ENCODE data around the gene FSTL4.

- TF ChIP-seq CTCF (IDR thresholded peaks at IDR 0.05) (no peak), POLR2A (IDR thresholded peaks at IDR 0.05) (no peak)
Observed at GRCh38 chr5:133618141-133618540, 5.8 kb upstream of the FSTL4 start.

Data from ovary (tissue), 3 donors.